Gastrocnemius medialis (tissue), 4 donors: ENCODE data around the gene CACNA2D1. TPM values are rescaled to one million over a fixed set of nuclear protein-coding genes. Genes with fewer than 3 reads are reported as not detected.
"Not testable (repeated sequence)": the region's sequence is repeated elsewhere in the genome, so short reads cannot be mapped to it uniquely, and the experiment has no call there.

Experiments used
- ATAC-seq, 2 donors: fragments of 150-250 bp; one replicate each; pipeline ENCODE4 v1.9.1; 2016
- DNase-seq, 2 donors: peaks; one replicate each; pipeline ENCODE4 v3.0.0-alpha.2; 2019
- H3K27ac ChIP-seq, 4 donors: fragments of 200-600 bp; sonication (generic); 1 replicate in 1 of 4; 2 replicates in 3 of 4; pipeline ENCODE4 v1.5.1; 2016 to 2018; ENCODE audit warnings: mild to moderate bottlenecking in 2 of 4, moderate library complexity in 1 of 4
- H3K27me3 ChIP-seq, 3 donors: fragments of 200-600 bp; sonication (generic) in 2 of 3; 1 replicate in 1 of 3; 2 replicates in 2 of 3; pipeline versions ENCODE4 v1.5.1 to v1.6.0; 2016 to 2019; ENCODE audit warnings: mild to moderate bottlenecking in 1 of 3, moderate library complexity in 1 of 3
- H3K36me3 ChIP-seq, 2 donors: fragments of 200-600 bp; sonication (generic) in 1 of 2; one replicate each; pipeline ENCODE4 v1.5.1; 2017 to 2018
- H3K4me1 ChIP-seq, 2 donors: fragments of 200-600 bp; sonication (generic) in 1 of 2; one replicate each; pipeline ENCODE4 v1.5.1; 2016 to 2017; ENCODE audit warnings: mild to moderate bottlenecking in 2 of 2
- H3K4me3 ChIP-seq, 4 donors: fragments of 200-600 bp; sonication (generic) in 3 of 4; 1 replicate in 1 of 4; 2 replicates in 3 of 4; pipeline ENCODE4 v1.5.1; 2016 to 2019; ENCODE audit warnings: mild to moderate bottlenecking in 2 of 4
- H3K9me3 ChIP-seq, 3 donors: fragments of 200-600 bp; sonication (generic) in 2 of 3; 1 replicate in 1 of 3; 2 replicates in 2 of 3; pipeline ENCODE4 v1.5.1; 2016 to 2019
- CTCF ChIP-seq, 5 experiments: fragments of 450-650 bp in 3 of 5; fragments of 200-600 bp in 2 of 5; sonication (generic) in 2 of 5; IDR thresholded peaks in 4 of 5; conservative IDR thresholded peaks in 1 of 5; 1 replicate in 4 of 5; 2 replicates in 1 of 5; pipeline ENCODE4 v1.5.1; 2016 to 2019; ENCODE audit warnings: antibody characterized with exemption in 5 of 5, mild to moderate bottlenecking in 3 of 5, moderate library complexity in 3 of 5
- POLR2A ChIP-seq, 2 donors: fragments of 450-650 bp; IDR thresholded peaks; one replicate each; pipeline ENCODE4 v1.6.1; 2017; ENCODE audit warnings: antibody characterized with exemption in 2 of 2, mild to moderate bottlenecking in 2 of 2, moderate library complexity in 2 of 2
- in situ Hi-C, 4 donors: fragments of 200-750 bp; cut with MboI; loops; one replicate each; pipeline versions ENCODE4 v1.15.0 to v1.8.0; 2017; ENCODE audit warnings: low sequenced_read_pairs in 4 of 4
- intact Hi-C: fragments of 100-400 bp; cut with DNase I; formaldehyde crosslinking; loops from one replicate; pipeline ENCODE4 v1.15.1; 2023; ENCODE audit warnings: low total_unique reads
- total RNA-seq, 4 donors: library from RNA; depleted of rRNA; stranded (reverse); fragments of >200 nt; gene quantifications; one replicate each; pipeline versions ENCODE4 v1.1.0 to v1.2.3, GENCODE V29; 2016

The CACNA2D1 gene
- total RNA-seq, 4 donors from 2014 or later, result 83.9 to 157 (median 120) TPM

- Histone ChIP-seq H3K36me3 (no peaks in the 10 kb centered on the region), H3K4me1 (peaks cover 52 to 66% of the 10 kb centered on the region in 2 donors), H3K4me3 (no peak overlapping the region), H3K9me3 (no peaks in the 10 kb centered on the region), H3K27me3 (no peaks in the 10 kb centered on the region), H3K27ac (peak overlapping the region in 2 of 4 donors; percentile 6 to 9)
- intact Hi-C loops, result no loop called here
- ATAC-seq (peak in 1 of 2 donors; percentile 12), DNase-seq (no peak)
- TF ChIP-seq CTCF (IDR thresholded peaks at IDR 0.05 in 4 of 5, conservative IDR thresholded peaks at IDR 0.05 in 1 of 5) (no peak), POLR2A (IDR thresholded peaks at IDR 0.05) (no peak)
- in situ Hi-C loops, result no loop called here
Observed at GRCh38 chr7:82389876-82390275, 53.7 kb downstream of the CACNA2D1 start.

- no peak for ATAC-seq
- peak overlapping the region in 3 of 4 donors; percentile 8 to 28 (median 11) for H3K27ac ChIP-seq
- no peak for TF ChIP-seq POLR2A (IDR thresholded peaks at IDR 0.05)
- TF ChIP-seq CTCF (IDR thresholded peaks at IDR 0.05 in 4 of 5, conservative IDR thresholded peaks at IDR 0.05 in 1 of 5), result no peak
- peaks cover 39 to 66% of the 10 kb centered on the region in 2 donors for H3K4me1 ChIP-seq
- no peak for DNase-seq
- H3K9me3 ChIP-seq, result no peaks in the 10 kb centered on the region
- in situ Hi-C loops, result no loop called here
- no peaks in the 10 kb centered on the region for H3K27me3 ChIP-seq
- H3K4me3 ChIP-seq, result no peak overlapping the region
- intact Hi-C loops, result no loop called here
- H3K36me3 ChIP-seq, result no peaks in the 10 kb centered on the region
Observed at GRCh38 chr7:82388138-82388537, 55.4 kb downstream of the CACNA2D1 start.

GRCh38 chr7:82386571-82386970, 57.0 kb downstream of the CACNA2D1 start:
- in situ Hi-C loops, intact Hi-C loops, H3K36me3 ChIP-seq, H3K4me3 ChIP-seq, ATAC-seq, H3K27me3 ChIP-seq, H3K9me3 ChIP-seq, DNase-seq: not testable (repeated sequence)
- Histone ChIP-seq H3K27ac (peak overlapping the region in 1 of 4 donors; percentile 23), H3K4me1 (peaks cover 46 to 73% of the 10 kb centered on the region in 2 donors)

DNA sequence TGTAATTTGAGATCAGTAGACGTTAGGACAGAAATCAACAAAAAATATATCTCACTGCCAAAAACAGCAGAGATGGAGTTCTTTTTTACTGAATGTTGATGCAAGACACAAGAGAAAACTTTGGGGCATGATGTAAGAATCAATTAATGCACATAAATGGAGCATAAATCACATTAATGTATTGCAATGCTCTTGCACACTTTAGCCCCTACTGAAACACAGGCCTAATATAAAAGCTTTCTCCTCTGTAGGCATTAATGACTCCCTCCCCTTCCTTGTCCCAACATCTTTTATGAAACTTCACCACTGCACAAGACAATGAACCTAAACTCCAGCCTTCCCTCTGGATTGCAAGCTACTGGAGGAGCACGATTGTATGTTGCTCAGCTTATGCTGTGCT, 58.8 kb downstream of the CACNA2D1 start:
- in situ Hi-C loops, result no loop called here
- no peak for TF ChIP-seq POLR2A (IDR thresholded peaks at IDR 0.05)
- no peak for TF ChIP-seq CTCF (IDR thresholded peaks at IDR 0.05 in 4 of 5, conservative IDR thresholded peaks at IDR 0.05 in 1 of 5)
- H3K4me3 ChIP-seq, result no peak overlapping the region
- DNase-seq (no peak), ATAC-seq (no peak)
- no peaks in the 10 kb centered on the region for H3K9me3 ChIP-seq
- H3K27ac ChIP-seq, result peak overlapping the region in 2 of 4 donors; percentile 12 to 66
- H3K4me1 ChIP-seq, result peaks cover 31 to 55% of the 10 kb centered on the region in 2 donors
- no peaks in the 10 kb centered on the region for H3K27me3 ChIP-seq
- intact Hi-C loops, result no loop called here
- H3K36me3 ChIP-seq, result no peaks in the 10 kb centered on the region

DNA sequence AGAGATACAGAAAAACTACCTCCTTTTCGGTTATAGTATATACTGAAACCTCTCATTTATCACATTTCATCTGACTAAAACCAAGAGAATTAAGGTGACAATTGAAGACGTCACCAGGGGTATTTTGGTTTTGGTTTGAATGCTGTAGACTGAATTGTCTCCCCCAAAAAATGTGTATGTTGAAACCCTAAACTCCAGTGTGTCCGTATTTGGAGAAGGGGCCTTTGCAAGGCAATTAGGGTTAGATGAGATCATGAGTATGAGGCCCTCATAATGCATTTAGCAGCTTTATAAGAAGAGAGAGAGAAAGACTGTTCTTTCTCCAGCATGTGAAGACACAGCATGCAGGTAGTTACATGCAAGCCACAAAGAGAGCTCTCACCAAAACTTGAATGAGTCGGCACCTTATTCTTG, 59.5 kb downstream of the CACNA2D1 start:
- Histone ChIP-seq H3K36me3 (no peaks in the 10 kb centered on the region), H3K4me3 (no peak overlapping the region), H3K27me3 (no peaks in the 10 kb centered on the region), H3K4me1 (peaks cover 32 to 50% of the 10 kb centered on the region in 2 donors), H3K27ac (peak overlapping the region in 2 of 4 donors; percentile 12 to 66), H3K9me3 (no peaks in the 10 kb centered on the region)
- intact Hi-C loops (no loop called here), in situ Hi-C loops (no loop called here)
- DNase-seq, result no peak
- peak in 1 of 2 donors; percentile 22 for ATAC-seq
- TF ChIP-seq POLR2A (IDR thresholded peaks at IDR 0.05) (no peak), CTCF (IDR thresholded peaks at IDR 0.05 in 4 of 5, conservative IDR thresholded peaks at IDR 0.05 in 1 of 5) (no peak)
